ENCODE data around the gene SUGCT. TPM values are rescaled to one million over a fixed set of nuclear protein-coding genes. Genes with fewer than 3 reads are reported as not detected.
A peak's percentile ranks its signal among the peaks of the same experiment; 100 is the strongest.
"Not testable (repeated sequence)": the region's sequence is repeated elsewhere in the genome, so short reads cannot be mapped to it uniquely, and the experiment has no call there.

Gene SUGCT
- total RNA-seq = 10 to 100 TPM; 10.3 to 18.6 TPM
- long read RNA-seq, partial matches to known transcripts = 0 of 2 reads
- long read RNA-seq, other reads (novel, unspliced or antisense) = 1 of 2 reads

DNA sequence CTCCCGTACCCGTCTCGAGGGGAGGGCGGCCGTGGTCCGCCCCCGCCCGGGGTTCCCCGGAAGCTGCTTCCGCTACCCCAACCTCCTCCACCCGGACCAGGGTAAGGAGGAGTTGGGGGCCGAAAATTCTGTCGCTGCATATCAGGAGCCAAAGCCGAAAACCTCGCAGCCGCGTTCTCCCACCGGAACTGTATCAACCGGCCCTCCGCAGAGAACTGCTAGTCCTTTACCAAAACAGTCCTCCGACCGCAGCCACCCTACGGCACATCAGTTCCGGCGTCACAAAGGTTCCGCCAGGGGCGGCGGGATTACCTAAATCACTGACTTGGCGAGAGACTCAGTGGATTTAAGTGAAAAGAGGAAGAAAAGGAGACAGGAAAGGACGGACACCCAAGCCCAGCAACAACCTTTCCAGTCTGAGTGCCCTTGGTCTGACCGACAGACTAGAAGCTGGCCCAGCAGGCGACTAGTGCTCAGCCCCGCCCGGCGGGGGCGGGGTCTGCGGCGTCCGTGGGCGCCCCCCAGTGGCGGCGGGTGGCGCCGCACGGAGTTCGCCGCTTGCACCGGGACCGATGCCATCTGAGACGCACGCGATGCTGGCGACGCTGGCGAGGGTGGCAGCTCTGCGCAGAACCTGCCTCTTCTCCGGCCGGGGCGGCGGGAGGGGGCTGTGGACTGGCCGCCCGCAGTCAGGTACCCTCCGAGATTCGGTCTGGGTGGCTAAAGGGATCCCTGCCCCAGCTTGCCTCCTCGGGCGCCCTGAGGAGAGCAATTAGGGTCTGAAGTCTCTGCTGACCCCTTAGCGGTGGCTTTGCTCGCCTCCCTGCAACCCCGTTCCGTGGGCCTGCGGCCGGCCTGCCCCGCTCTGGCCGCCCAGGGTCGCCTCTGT is at the start of gene SUGCT, which contains the start of gene MPLKIP:
TSS of gene SUGCT (plus strand) at position 578 of the 889 bp plus-strand sequence.
TSS of gene MPLKIP (minus strand) at position 195 of the 889 bp plus-strand sequence. CDS start at position 140, 55 bp downstream.
- DNase-seq = peak; percentile 82 to 89
- ATAC-seq = peak; percentile 92
- intact Hi-C loops (cut with DNase I, micrococcal nuclease) = no loop called here

DNA sequence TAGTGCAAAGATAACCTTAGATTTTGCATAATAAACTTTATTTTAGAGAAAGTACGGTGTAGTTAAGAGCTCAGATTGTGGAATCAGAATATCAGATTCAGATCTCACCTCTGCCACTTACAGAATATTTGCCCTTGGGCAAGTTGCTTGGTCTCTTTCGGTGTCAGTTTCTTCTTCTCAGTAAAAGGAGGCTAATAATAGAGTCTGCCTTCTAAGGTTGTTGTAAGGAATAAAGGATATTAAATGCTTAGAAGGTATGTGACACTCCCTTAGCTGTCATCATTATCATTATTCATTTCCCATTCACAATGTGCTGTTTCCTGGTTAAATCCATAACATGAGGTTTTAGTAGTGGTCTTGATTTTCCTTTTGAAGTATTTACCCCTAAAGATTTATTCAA is 42.6 kb upstream of the SUGCT start:
- no peak for DNase-seq
- no peak for ATAC-seq
- intact Hi-C loops (cut with DNase I, micrococcal nuclease) = no loop called here

DNA sequence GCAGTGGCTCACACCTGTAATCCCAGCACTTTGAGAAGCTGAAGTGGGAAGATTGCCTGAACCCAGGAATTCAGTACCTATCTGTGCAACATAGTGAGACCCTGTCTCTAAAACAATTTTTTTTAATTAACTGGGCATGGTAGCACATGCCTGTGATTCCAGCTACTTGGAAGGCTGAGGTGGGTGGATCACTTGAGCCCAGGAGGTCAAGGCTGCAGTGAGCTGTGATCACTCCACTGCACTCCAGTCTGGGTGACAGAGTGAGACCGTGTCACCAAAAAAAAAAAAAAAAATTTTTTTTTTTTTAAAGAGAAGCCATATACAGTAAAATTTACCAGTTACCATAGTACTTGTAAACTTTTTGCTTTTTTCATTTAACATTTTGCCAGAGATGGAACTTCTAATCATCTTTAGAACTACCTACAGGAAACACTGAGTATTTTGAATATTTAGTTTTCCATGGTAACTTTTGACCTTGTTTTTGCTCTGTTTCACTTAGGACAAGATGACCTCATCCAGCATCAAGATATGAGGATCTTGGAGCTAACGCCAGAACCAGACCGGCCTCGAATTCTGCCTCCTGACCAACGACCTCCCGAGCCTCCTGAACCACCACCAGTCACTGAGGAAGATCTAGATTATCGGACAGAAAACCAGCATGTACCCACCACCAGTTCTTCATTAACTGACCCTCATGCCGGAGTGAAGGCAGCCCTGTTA is 41.0 kb upstream of the SUGCT start:
- DNase-seq (no peak), ATAC-seq (no peak)

GRCh38 chr7:40095230-40095629 is 39.6 kb upstream of the SUGCT start:
- no peak for ATAC-seq
- no peak for DNase-seq
- intact Hi-C loops (cut with DNase I, micrococcal nuclease) = no loop called here

More for the DNA sequence above, 41.0 kb upstream of the SUGCT start:
- intact Hi-C loops (cut with DNase I, micrococcal nuclease) = no loop called here

GRCh38 chr7:40095695-40096327 is 39.0 kb upstream of the SUGCT start:
- intact Hi-C loops (cut with DNase I, micrococcal nuclease) = no loop called here
- DNase-seq (no peak), ATAC-seq (no peak)

DNA sequence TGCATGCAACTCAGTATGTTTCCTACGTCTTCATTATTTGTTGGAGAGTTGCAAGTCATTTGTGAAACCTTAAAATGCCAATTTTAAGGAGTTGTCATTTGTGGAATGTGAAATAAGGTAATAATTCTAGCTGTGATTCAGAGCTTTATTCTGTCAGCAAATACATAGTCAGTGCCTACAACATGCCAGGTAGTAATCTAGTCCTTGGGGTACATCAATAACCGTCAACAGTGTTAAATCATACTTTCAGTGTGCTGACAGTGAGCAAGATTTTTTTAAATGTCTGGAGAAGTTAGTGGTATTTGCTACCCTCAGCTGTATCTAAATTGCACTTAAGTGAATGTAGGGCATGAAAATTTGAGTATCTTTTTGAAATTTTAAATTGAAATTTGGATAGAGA is 37.1 kb upstream of the SUGCT start:
- no peak for ATAC-seq

DNA sequence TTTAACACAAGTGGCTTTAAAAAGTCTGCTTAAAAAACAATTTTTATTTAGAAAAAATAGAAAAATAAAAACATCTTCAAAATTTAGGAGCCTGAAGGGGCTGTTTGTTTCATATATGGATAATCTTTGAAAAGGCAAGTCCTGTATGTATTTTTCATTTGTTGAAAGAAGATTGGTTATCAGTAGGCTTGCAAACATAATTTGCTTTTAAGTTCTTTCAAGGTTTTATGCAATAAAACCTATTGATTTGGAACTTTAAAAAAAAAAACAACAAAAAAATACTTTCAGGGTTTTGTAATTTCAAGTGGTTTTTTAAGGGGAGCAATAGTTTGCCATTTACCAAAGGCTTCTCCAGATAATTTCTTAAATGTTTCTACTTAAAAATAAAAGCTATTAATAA is 36.0 kb upstream of the SUGCT start:
- intact Hi-C loops (cut with DNase I, micrococcal nuclease) = no loop called here
- ATAC-seq = no peak
- DNase-seq = no peak

More for the DNA sequence above, 37.1 kb upstream of the SUGCT start:
- DNase-seq = no peak
- intact Hi-C loops (cut with DNase I, micrococcal nuclease) = no loop called here

GRCh38 chr7:40099837-40100236 is 35.0 kb upstream of the SUGCT start:
- intact Hi-C loops (cut with DNase I, micrococcal nuclease) = no loop called here
- DNase-seq (no peak), ATAC-seq (no peak)

DNA sequence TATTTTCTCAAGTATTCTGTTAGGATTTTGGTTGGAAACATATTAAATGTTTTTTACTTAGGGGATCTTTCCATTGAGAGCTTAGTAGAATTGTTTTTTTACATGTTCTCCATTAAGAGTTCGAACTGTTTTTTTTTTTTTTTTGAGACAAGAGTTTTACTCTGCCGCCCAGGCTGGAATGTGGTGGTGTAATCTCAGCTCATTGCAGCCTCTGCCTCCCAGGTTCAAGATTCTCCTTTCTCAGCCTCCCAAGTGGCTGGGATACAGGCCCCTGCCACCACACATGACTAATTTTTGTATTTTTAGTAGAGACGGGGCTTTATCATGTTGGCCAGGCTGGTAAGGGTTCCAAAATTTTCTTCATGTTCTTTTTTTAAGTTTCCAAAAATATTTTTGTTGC is 33.6 kb upstream of the SUGCT start:
- intact Hi-C loops (cut with DNase I, micrococcal nuclease) = no loop called here
- ATAC-seq (no peak), DNase-seq (no peak)

DNA sequence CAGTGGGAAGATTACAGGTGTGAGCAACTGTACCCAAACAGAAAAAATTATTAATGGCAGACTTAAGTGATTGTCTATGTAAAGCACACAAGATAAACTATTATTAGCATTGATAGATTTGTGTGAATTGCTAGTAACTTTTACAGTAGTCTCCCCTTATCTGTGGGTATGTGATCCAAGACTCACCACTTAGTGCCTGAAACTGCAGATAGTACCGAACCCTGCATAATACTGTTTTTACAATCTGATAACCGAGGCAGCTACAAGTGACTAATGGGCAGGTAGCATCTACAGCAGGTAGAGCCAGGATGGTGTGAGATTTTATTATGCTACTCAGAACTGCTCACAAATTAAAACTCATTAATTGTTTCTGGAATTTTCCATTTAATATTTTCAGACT is 31.9 kb upstream of the SUGCT start:
- DNase-seq (no peak), ATAC-seq (no peak)
- intact Hi-C loops (cut with DNase I, micrococcal nuclease) = no loop called here

GRCh38 chr7:40105879-40106473 is 28.8 kb upstream of the SUGCT start:
- ATAC-seq (peak; percentile 88), DNase-seq (no peak)
- intact Hi-C loops (cut with DNase I, micrococcal nuclease) = no loop called here

DNA sequence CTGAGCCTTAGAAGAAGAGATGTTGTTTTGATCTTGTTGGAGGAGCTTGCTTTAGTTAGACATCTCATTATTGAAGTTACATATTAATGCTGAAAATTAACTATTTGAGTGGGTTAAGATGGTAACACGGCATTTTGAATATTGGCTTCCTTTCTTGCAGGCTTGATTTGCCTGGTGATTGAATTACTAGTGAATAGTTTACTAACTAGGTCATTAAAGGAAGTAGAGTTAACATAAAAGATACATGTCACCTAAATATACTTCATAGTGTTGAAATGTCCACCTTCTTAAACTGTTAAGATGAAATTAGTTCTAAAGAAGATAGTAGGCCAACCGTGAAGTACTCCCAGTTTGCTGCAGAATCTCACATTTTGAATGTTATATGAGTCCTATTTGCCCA is 18.9 kb upstream of the SUGCT start:
- intact Hi-C loops (cut with DNase I, micrococcal nuclease) = no loop called here
- DNase-seq = no peak
- no peak for ATAC-seq

DNA sequence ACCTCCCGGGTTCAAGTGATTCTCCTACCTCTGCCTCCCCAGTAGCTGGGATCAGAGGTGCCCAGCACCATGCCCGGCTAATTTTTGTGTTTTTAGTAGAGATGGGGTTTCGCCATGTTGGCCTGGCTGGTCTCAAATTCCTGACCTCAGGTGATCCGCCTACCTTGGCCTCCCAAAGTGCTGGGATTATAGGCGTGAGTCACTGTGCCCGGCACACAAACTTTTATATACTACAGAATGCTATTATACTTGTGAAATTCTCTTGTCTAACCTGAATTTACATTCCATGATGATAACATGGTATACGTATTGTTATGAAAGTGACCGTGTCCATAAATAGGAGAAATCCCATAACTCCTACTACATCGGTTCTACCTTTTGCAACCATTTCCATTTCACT is 17.6 kb upstream of the SUGCT start:
- intact Hi-C loops (cut with DNase I, micrococcal nuclease); DNase-seq; ATAC-seq: not testable (repeated sequence)

- DNase-seq; ATAC-seq; intact Hi-C loops (cut with DNase I, micrococcal nuclease): not testable (repeated sequence)
Observed at GRCh38 chr7:40118201-40118600, 16.6 kb upstream of the SUGCT start.

DNA sequence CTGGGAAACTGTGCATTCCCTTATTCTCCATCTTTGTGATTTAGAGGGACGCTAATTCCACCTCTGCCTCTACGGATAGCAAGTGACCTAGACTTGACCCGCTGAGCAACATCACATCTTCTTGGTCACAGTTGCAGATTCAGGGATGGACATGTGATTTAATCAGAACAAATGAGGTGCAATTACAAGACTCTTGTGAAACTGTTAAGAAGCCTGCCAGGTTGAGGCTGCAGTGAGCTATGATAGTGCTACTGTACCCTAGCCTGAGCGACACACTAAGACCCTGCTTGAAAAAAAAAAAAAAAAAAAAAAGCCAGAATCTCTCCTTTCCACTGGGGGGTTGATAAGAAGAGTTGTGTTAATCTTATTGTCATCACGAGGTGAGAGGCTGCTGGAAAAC is 14.8 kb upstream of the SUGCT start:
- ATAC-seq = no peak
- DNase-seq = no peak
- intact Hi-C loops (cut with DNase I, micrococcal nuclease) = no loop called here

DNA sequence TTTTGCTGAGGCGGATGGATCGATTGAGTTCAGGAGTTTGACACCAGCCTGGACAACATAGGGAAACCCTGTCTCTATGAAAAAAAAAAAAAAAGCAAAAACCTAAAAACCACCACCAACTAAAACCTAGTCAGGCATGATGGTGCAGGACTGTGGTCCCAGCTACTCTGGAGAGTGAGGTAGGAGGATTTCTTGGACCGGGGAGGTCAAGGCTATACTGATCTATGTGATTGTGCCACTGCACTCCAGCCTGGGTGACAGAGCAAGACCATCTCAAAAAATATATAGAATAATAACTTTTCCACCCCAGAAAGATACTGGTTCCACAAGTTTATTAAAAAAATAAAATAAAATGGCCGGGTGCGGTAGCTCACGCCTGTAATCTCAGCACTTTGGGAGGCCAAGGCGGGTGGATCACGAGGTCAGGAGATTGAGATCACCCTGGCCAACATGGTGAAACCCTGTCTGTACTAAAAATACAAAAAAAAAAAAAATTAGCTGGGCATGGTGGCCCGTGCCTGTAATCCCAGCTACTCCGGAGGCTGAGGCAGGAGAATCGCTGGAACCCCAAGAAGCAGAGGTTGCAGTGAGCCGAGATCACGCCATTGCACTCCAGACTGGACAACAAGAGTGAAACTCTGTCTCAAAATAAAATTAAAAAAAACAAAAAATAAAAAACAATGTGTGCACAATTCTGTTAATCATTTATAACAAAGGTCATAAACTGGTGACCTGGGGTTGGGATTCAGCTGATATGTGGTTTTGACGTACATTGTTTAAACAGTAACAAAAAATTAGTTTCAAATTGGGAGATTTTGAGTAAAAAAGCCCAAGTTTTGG is 12.5 kb upstream of the SUGCT start:
- intact Hi-C loops (cut with DNase I, micrococcal nuclease); ATAC-seq; DNase-seq: not testable (repeated sequence)

DNA sequence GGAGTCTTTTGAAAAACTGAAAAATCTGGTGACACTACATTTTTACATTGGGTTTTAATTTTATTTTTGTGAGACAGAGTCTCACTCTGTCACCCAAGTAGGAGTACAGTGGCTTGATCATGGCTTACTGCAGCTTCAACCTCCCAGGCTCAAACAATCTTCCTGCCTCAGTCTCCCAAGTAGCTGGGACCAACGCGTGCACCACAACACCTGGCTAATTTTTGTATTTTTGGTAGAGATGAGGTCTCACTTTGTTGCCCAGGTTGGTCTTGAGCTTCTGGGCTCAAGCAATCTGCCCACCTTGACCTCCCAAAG is 11.9 kb upstream of the SUGCT start:
- DNase-seq = no peak
- intact Hi-C loops (cut with DNase I, micrococcal nuclease) = no loop called here
- ATAC-seq = no peak

Measured in left colon (tissue), 2 donors.